GM12872 (cell line): ENCODE data around the gene NRXN2.

Source experiments
- TF ChIP-seq, protein P1 (sequence below): IDR thresholded peaks from 3 replicates; pipeline ENCODE4 v1.5.1; 2011; ENCODE audit warnings: low read depth, mild to moderate bottlenecking, low read length, moderate library complexity; ENCODE audit not compliant: insufficient read depth

The NRXN2 gene

DNA sequence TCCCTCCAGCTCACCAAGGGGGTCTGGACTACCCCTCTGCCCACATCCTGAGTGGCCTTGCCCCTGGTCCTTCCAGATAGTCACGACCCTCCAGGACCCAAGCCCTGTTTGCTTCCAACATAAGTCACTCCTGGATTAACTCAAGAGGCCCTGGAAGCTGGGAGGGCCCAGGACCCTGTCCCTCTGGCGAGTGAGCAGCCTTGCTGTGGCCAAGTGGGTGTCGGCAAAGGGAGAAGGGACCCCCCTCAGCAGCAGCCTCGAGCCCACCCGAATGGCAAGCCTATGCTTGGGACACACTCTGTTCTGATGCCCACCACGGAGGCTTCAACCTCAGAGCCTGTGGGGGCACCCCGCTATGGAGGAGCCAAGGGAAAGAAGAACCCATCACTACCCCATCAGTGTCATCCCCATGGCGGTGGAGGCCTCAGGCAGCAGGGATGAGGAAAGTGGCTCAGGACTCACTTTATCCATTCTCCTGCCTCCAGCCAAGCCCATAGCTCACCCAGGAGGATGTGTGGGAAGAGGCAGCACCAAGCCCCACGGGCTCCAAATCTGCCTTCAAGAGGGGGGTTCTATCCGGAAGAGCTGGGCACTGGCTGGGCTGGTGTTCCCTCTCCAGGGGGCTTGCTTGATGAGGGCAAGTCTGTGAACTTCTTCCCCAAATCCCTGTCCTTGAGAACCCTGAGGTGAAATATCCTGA, 119.4 kb downstream of the NRXN2 start:
- TF ChIP-seq, protein P1, sequence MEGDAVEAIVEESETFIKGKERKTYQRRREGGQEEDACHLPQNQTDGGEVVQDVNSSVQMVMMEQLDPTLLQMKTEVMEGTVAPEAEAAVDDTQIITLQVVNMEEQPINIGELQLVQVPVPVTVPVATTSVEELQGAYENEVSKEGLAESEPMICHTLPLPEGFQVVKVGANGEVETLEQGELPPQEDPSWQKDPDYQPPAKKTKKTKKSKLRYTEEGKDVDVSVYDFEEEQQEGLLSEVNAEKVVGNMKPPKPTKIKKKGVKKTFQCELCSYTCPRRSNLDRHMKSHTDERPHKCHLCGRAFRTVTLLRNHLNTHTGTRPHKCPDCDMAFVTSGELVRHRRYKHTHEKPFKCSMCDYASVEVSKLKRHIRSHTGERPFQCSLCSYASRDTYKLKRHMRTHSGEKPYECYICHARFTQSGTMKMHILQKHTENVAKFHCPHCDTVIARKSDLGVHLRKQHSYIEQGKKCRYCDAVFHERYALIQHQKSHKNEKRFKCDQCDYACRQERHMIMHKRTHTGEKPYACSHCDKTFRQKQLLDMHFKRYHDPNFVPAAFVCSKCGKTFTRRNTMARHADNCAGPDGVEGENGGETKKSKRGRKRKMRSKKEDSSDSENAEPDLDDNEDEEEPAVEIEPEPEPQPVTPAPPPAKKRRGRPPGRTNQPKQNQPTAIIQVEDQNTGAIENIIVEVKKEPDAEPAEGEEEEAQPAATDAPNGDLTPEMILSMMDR: no peak

DNA sequence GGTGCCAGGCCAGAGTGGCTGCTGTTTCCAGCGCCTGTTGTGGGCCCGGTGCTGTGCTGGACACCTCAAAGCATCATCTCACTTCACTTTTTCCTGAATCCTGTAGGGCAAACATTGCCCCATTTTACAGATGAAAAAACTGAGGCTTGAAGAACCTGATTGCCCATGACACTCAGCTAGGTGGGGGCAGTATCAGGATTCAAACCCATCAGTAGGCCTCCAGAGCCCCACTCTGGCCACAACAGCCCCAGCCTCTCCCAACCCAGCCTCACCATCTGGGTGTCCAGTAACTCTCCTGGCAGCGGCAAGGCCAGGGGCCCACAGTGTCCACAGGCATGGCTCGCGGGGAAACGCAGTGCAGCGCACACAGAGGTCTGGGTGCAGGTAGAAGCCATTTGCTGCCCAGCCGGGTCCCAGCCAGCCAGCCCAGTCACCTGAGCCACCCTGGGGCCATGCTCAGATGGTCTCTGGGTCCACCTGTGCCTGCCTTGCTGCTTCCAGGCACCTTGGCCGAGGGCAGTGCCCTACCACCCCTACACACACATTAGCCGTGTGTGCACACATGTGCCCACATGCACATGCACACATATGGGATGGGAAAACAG, 120.4 kb downstream of the NRXN2 start:
- TF ChIP-seq, protein P1: no peak

DNA sequence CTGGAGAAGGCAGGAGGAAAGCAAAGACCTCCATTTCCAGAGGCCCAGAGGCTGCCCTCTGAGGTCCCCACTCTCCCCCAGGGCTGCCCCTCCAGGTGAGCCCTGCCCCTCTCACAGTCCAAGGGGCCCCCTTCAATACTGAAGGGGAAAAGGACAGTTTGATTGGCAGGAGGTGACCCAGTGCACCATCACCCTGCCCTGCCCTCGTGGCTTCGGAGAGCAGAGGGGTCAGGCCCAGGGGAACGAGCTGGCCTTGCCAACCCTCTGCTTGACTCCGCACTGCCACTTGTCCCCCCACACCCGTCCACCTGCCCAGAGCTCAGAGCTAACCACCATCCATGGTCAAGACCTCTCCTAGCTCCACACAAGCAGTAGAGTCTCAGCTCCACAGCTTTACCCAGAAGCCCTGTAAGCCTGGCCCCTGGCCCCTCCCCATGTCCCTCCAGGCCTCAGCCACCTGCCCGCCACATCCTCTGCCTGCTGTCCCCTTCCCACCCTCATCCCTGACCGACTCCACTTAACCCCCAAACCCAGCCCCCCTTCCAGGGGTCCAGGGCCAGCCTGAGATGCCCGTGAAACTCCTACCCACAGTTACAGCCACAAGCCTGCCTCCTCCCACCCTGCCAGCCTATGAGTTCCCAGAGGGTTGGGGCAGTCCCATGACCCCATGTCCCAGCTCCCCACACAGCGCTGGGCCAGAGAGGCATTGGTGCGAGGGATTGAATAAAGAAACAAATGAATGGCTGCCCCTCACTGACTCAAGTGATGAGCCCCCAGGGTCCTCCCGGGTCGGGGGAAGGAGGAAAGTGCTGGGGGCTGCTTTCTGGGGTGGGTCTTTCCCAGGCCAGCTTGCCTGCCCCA, 121.2 kb downstream of the NRXN2 start:
- TF ChIP-seq, protein P1: no peak

DNA sequence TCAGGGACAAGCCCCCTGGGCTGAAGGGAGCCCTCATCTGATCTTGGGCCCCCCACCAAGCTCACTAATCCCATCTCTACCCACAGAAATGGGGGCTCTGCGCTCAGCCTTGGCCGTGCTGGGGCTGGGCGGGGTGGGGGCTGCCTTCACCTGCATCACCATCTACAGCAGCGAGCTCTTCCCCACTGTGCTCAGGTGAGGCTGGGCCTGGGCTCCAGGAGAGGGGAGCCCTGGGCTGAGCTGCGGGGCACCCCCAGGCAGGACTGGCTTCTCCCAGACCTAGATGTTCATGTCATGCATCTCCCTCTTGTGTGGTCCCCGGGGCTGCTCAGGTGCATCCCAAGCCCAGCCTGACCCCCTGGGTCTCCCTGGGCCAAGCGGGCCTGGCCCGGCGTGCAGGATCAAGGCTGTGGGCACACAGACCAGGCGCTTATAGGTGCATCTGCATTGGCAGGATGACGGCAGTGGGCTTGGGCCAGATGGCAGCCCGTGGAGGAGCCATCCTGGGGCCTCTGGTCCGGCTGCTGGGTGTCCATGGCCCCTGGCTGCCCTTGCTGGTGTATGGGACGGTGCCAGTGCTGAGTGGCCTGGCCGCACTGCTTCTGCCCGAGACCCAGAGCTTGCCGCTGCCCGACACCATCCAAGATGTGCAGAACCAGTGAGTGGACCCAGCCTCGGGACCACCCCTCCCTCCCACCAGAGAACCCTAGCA, 122.6 kb downstream of the NRXN2 start:
- TF ChIP-seq, protein P1: no peak

DNA sequence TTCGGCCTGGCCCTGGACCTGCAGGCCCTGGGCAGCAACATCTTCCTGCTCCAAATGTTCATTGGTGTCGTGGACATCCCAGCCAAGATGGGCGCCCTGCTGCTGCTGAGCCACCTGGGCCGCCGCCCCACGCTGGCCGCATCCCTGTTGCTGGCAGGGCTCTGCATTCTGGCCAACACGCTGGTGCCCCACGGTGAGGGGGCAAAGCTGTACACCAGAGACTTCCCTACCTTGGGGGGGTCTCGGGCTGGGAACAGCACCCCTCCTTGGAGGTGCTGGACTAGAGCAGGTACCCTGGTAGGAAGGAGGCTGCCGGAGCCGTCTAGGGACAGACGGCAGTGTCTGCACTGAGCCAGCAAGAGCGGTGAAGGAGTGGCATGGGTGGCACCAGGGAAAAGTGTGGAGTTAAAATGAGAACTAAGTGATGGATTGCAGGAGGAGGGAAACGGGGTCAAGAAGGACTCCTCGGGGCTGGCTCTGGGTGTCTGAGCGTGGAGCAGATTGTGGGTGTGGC, 123.2 kb downstream of the NRXN2 start:
- TF ChIP-seq, protein P1: no peak

DNA sequence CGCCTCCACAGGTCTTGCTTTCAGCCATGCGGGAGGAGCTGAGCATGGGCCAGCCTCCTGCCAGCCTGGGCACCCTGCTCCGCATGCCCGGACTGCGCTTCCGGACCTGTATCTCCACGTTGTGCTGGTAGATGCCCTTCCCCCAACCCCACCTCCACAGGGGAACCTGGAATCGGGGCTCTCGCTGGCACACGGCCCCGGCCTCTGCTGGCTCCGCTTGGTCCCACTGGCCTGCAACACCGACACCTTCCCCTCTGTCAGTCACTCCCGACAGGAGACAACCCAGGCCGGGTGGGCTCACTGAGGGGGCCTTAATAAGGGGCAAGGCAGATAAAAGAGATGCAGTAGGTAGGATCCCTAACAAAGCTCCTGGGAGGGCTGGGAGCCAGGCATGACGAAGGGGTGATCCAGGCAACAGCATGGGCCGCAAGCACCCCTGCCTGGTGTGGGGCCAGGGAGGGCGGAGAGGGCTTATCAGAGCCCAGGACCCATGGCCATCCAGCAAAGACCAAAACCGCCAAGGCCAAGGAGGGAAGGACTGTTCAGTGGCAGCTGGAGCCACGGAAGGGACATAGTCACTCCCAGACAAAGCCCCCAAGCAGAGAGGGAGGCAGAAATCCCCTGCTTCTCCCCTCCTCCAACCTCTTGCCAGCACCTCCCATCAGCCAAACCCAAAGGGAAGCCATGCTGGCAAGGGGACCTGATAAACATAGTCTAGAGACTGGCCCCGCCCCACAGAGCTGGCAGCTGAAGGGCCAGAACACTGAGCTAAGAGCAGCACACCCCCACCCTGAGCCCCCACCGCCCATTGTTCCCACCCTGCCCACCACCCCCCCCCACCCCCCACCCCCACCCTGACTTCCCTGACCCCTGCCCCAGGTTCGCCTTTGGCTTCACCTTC, 124.0 kb downstream of the NRXN2 start:
- TF ChIP-seq, protein P1: no peak
